Liver (tissue), 9 donors: ENCODE measurements around the gene SRRD. TPM values are rescaled to one million over a fixed set of nuclear protein-coding genes. Genes with fewer than 3 reads are reported as not detected.

Source experiments
- DNase-seq: peaks from one replicate; pipeline ENCODE4 v3.0.0-alpha.2; 2017; ENCODE audit warnings: low spot score
- H3K27ac ChIP-seq, 2 donors: one replicate each; pipeline ENCODE4 v1.7.0; 2013; ENCODE audit warnings: inconsistent platforms in 2 of 2, low read length in 2 of 2, control low read depth in 1 of 2, low read depth in 1 of 2, mild to moderate bottlenecking in 1 of 2
- H3K27me3 ChIP-seq, 4 donors: one replicate each; pipeline versions ENCODE4 v1.6.1 to v1.7.0; 2013; ENCODE audit warnings: low read length in 3 of 4, inconsistent platforms in 1 of 4, mild to moderate bottlenecking in 1 of 4, moderate library complexity in 1 of 4; ENCODE audit not compliant: control insufficient read depth in 4 of 4, insufficient read depth in 4 of 4
- H3K36me3 ChIP-seq, 4 donors: one replicate each; pipeline versions ENCODE4 v1.6.1 to v1.7.0; 2013; ENCODE audit warnings: low read length in 3 of 4, mild to moderate bottlenecking in 3 of 4, low read depth in 1 of 4, moderate library complexity in 1 of 4; ENCODE audit not compliant: control insufficient read depth in 4 of 4, insufficient read depth in 3 of 4
- H3K4me1 ChIP-seq, 4 donors: one replicate each; pipeline versions ENCODE4 v1.6.1 to v1.7.0; 2013; ENCODE audit warnings: low read length in 3 of 4, mild to moderate bottlenecking in 3 of 4, moderate library complexity in 1 of 4; ENCODE audit not compliant: control insufficient read depth in 4 of 4, insufficient read depth in 4 of 4
- H3K4me3 ChIP-seq, 3 donors: one replicate each; pipeline versions ENCODE4 v1.6.1 to v1.7.0; 2013; ENCODE audit warnings: low read length in 3 of 3, control low read depth in 1 of 3, low read depth in 1 of 3, mild to moderate bottlenecking in 1 of 3
- H3K9ac ChIP-seq, 2 donors: one replicate each; pipeline ENCODE4 v1.7.0; 2013; ENCODE audit warnings: low read length in 2 of 2, mild to moderate bottlenecking in 2 of 2, moderate library complexity in 2 of 2, control low read depth in 1 of 2, low read depth in 1 of 2
- H3K9me3 ChIP-seq, 4 donors: one replicate each; pipeline versions ENCODE4 v1.6.1 to v1.7.0; 2013; ENCODE audit warnings: low read length in 3 of 4; ENCODE audit not compliant: control insufficient read depth in 4 of 4
- EGR1 ChIP-seq, 2 donors: IDR thresholded peaks; 2 replicates each; pipeline ENCODE4 v1.6.1; 2016 to 2018; ENCODE audit warnings: antibody characterized with exemption in 2 of 2, low read depth in 2 of 2
- FOXA1 ChIP-seq: IDR thresholded peaks from 2 replicates; pipeline ENCODE4 v1.6.1; 2016; ENCODE audit warnings: antibody characterized with exemption
- FOXA2 ChIP-seq: IDR thresholded peaks from 2 replicates; pipeline ENCODE4 v1.6.1; 2016; ENCODE audit warnings: antibody characterized with exemption
- GABPA ChIP-seq, 2 donors: IDR thresholded peaks in 1 of 2; conservative IDR thresholded peaks in 1 of 2; 2 replicates each; pipeline ENCODE4 v1.6.1; 2016; ENCODE audit warnings: antibody characterized with exemption in 2 of 2, mild to moderate bottlenecking in 1 of 2, moderate library complexity in 1 of 2
- HNF4A ChIP-seq, 2 donors: conservative IDR thresholded peaks; 2 replicates each; pipeline ENCODE4 v1.6.1; 2016; ENCODE audit warnings: antibody characterized with exemption in 2 of 2, mild to moderate bottlenecking in 2 of 2
- HNF4G ChIP-seq: IDR thresholded peaks from 2 replicates; pipeline ENCODE4 v1.6.1; 2016; ENCODE audit warnings: antibody characterized with exemption
- JUND ChIP-seq, 2 donors: IDR thresholded peaks; 2 replicates each; pipeline ENCODE4 v1.6.1; 2016; ENCODE audit warnings: antibody characterized with exemption in 2 of 2
- NR2F2 ChIP-seq: IDR thresholded peaks from 2 replicates; pipeline ENCODE4 v1.6.1; 2016; ENCODE audit warnings: antibody characterized with exemption
- RAD21 ChIP-seq, 2 donors: IDR thresholded peaks; 2 replicates each; pipeline ENCODE4 v1.6.1; 2016; ENCODE audit warnings: antibody characterized with exemption in 2 of 2, mild to moderate bottlenecking in 2 of 2
- RXRA ChIP-seq, 2 donors: IDR thresholded peaks; 2 replicates each; pipeline ENCODE4 v1.6.1; 2017 to 2018; ENCODE audit warnings: antibody characterized with exemption in 2 of 2, mild to moderate bottlenecking in 1 of 2
- SP1 ChIP-seq: IDR thresholded peaks from 2 replicates; pipeline ENCODE4 v1.6.1; 2018; ENCODE audit warnings: antibody characterized with exemption, mild to moderate bottlenecking
- TAF1 ChIP-seq: conservative IDR thresholded peaks from 2 replicates; pipeline ENCODE4 v1.6.1; 2016; ENCODE audit warnings: antibody characterized with exemption, mild to moderate bottlenecking
- YY1 ChIP-seq: IDR thresholded peaks from 2 replicates; pipeline ENCODE4 v1.6.1; 2016; ENCODE audit warnings: antibody characterized with exemption, mild to moderate bottlenecking
- WGBS: extraction: QIAGEN DNeasy Blood & Tissue Kit; methylation state at CpG from one replicate; pipeline ENCODE4 v1.1.7; 2013; 5-methylcytosine and 5-hydroxymethylcytosine counted together
- polyA plus RNA-seq, 2 donors: library from polyadenylated mRNA; stranded (reverse) in 1 of 2; unstranded in 1 of 2; fragments of 200-250 nt in 1 of 2; fragments of >200 nt in 1 of 2; fragmentation: Nextera tagmentation in 1 of 2; extraction: Ambion mirVana in 1 of 2; gene quantifications; one replicate each; pipeline versions ENCODE4 v1.2.1 to v1.2.3, GENCODE V29; 2013 to 2015
- total RNA-seq, 2 donors: library from RNA; depleted of rRNA; stranded (reverse); fragments of >200 nt; gene quantifications; one replicate each; pipeline ENCODE4 v1.2.3, GENCODE V29; 2014
- TF ChIP-seq, protein P1 (sequence below): IDR thresholded peaks from 2 replicates; pipeline ENCODE4 v1.6.1; 2016; ENCODE audit warnings: antibody characterized with exemption, mild to moderate bottlenecking
- TF ChIP-seq, protein P2 (sequence below): IDR thresholded peaks from 2 replicates; pipeline ENCODE4 v1.6.1; 2016; ENCODE audit warnings: antibody characterized with exemption
- TF ChIP-seq, protein P3 (sequence below): fragments of 150-350 bp; IDR thresholded peaks from 2 replicates; pipeline ENCODE4 v1.5.1; 2017; ENCODE audit warnings: improper control_type of control experiment, low read depth, low read length; ENCODE audit not compliant: missing input control
- TF ChIP-seq, protein P4 (sequence below): IDR thresholded peaks from 2 replicates; pipeline ENCODE4 v1.6.1; 2016; ENCODE audit warnings: antibody characterized with exemption
- TF ChIP-seq, protein P5 (sequence below): IDR thresholded peaks from 2 replicates; pipeline ENCODE4 v1.6.1; 2016; ENCODE audit warnings: antibody characterized with exemption
- donor health status: healthy.
- donor health status: healthy.
- donor health status: healthy.
- donor health status: healthy.
- donor health status: healthy.

Gene SRRD
- total and polyA plus RNA-seq, 4 donors, result 8.7 to 18.6 (median 13.6) TPM

DNA sequence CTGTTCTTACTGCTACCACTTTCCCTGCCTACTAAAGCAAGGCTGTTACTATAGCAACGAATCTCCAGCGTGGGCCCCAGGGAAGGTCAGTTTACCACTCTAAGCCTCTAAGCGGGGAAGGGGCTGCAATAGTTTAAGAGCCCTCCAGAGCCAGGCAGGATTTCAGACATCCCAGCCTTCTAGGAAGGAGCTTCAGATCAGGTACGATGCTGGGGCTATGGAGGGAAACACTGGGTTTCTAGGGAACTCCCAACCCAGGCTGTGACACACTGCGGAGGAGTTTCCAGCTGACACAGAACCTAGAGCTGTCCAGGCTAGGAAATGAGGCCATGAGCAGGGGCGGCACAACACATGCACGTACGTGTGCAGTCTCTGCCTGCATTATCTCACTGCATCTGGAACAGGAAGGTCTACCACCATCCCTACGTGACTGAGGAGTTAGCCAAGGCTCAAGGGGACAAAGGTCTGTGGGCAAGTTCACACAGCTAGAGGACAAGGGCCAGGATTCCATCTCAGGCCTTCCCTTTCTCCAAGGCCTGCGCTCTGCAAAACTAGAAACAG is 20.5 kb upstream of the SRRD start:
- H3K27me3 ChIP-seq, result no peaks in the 10 kb centered on the region
- WGBS, result 79% methylated on average over 10 of the region's 10 CpGs
- DNase-seq, result no peak
- TF ChIP-seq, protein P1, sequence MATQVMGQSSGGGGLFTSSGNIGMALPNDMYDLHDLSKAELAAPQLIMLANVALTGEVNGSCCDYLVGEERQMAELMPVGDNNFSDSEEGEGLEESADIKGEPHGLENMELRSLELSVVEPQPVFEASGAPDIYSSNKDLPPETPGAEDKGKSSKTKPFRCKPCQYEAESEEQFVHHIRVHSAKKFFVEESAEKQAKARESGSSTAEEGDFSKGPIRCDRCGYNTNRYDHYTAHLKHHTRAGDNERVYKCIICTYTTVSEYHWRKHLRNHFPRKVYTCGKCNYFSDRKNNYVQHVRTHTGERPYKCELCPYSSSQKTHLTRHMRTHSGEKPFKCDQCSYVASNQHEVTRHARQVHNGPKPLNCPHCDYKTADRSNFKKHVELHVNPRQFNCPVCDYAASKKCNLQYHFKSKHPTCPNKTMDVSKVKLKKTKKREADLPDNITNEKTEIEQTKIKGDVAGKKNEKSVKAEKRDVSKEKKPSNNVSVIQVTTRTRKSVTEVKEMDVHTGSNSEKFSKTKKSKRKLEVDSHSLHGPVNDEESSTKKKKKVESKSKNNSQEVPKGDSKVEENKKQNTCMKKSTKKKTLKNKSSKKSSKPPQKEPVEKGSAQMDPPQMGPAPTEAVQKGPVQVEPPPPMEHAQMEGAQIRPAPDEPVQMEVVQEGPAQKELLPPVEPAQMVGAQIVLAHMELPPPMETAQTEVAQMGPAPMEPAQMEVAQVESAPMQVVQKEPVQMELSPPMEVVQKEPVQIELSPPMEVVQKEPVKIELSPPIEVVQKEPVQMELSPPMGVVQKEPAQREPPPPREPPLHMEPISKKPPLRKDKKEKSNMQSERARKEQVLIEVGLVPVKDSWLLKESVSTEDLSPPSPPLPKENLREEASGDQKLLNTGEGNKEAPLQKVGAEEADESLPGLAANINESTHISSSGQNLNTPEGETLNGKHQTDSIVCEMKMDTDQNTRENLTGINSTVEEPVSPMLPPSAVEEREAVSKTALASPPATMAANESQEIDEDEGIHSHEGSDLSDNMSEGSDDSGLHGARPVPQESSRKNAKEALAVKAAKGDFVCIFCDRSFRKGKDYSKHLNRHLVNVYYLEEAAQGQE, result no peak
- TF ChIP-seq RXRA (IDR thresholded peaks at IDR 0.05) (no peak), FOXA1 (no peak), NR2F2 (peak; percentile 43), HNF4A (conservative IDR thresholded peaks at IDR 0.05) (peak in 1 of 2 donors; percentile 28)
- TF ChIP-seq, protein P2, sequence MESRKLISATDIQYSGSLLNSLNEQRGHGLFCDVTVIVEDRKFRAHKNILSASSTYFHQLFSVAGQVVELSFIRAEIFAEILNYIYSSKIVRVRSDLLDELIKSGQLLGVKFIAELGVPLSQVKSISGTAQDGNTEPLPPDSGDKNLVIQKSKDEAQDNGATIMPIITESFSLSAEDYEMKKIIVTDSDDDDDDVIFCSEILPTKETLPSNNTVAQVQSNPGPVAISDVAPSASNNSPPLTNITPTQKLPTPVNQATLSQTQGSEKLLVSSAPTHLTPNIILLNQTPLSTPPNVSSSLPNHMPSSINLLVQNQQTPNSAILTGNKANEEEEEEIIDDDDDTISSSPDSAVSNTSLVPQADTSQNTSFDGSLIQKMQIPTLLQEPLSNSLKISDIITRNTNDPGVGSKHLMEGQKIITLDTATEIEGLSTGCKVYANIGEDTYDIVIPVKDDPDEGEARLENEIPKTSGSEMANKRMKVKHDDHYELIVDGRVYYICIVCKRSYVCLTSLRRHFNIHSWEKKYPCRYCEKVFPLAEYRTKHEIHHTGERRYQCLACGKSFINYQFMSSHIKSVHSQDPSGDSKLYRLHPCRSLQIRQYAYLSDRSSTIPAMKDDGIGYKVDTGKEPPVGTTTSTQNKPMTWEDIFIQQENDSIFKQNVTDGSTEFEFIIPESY, result no peak
- no peak overlapping the region for H3K4me3 ChIP-seq
- no peak overlapping the region for H3K27ac ChIP-seq
- H3K9me3 ChIP-seq, result no peaks in the 10 kb centered on the region
- H3K9ac ChIP-seq, result no peak overlapping the region
- peaks cover 0 to 9% (median 2%) of the 10 kb centered on the region in 4 donors for H3K4me1 ChIP-seq
- peaks cover 8 to 66% (median 41%) of the 10 kb centered on the region in 4 donors for H3K36me3 ChIP-seq

DNA sequence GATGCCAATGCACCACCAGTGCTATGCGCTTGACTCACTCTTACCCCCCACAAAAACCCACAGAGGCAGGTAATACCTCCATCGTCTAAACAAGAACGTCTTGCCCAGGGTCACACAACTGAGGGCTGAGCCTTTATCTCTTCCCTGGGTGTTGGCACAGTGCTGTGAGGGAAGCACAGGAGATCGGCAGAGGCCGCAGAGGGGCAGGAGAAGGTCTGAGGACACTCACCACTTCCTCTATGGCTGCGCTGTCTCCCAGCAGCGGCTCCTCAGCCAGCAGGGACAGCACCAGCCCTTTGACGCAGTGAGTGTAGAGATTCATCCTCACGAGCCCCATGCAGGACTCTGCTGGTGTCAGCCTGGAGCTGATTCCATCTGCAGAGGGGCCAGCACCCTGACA is 20.0 kb upstream of the SRRD start:
- Histone ChIP-seq H3K36me3 (peaks cover 9 to 67% (median 46%) of the 10 kb centered on the region in 4 donors), H3K9ac (no peak overlapping the region), H3K27ac (no peak overlapping the region), H3K4me1 (peaks cover 0 to 9% (median 2%) of the 10 kb centered on the region in 4 donors), H3K27me3 (no peaks in the 10 kb centered on the region), H3K4me3 (no peak overlapping the region), H3K9me3 (no peaks in the 10 kb centered on the region)
- WGBS, result 87% methylated on average over 9 of the region's 9 CpGs
- no peak for DNase-seq
- no peak for TF ChIP-seq RXRA (IDR thresholded peaks at IDR 0.05)
- TF ChIP-seq, protein P1, result no peak
- TF ChIP-seq JUND (IDR thresholded peaks at IDR 0.05), result no peak
- no peak for TF ChIP-seq FOXA2
- TF ChIP-seq YY1, result no peak
- TF ChIP-seq TAF1, result no peak
- no peak for TF ChIP-seq EGR1 (IDR thresholded peaks at IDR 0.05; ENCODE audit: low read depth in 2 of 2)
- TF ChIP-seq HNF4G, result no peak
- TF ChIP-seq, protein P3, sequence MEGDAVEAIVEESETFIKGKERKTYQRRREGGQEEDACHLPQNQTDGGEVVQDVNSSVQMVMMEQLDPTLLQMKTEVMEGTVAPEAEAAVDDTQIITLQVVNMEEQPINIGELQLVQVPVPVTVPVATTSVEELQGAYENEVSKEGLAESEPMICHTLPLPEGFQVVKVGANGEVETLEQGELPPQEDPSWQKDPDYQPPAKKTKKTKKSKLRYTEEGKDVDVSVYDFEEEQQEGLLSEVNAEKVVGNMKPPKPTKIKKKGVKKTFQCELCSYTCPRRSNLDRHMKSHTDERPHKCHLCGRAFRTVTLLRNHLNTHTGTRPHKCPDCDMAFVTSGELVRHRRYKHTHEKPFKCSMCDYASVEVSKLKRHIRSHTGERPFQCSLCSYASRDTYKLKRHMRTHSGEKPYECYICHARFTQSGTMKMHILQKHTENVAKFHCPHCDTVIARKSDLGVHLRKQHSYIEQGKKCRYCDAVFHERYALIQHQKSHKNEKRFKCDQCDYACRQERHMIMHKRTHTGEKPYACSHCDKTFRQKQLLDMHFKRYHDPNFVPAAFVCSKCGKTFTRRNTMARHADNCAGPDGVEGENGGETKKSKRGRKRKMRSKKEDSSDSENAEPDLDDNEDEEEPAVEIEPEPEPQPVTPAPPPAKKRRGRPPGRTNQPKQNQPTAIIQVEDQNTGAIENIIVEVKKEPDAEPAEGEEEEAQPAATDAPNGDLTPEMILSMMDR, result no peak
- no peak for TF ChIP-seq SP1
- TF ChIP-seq, protein P4, sequence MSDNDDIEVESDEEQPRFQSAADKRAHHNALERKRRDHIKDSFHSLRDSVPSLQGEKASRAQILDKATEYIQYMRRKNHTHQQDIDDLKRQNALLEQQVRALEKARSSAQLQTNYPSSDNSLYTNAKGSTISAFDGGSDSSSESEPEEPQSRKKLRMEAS, result no peak
- TF ChIP-seq, protein P5, sequence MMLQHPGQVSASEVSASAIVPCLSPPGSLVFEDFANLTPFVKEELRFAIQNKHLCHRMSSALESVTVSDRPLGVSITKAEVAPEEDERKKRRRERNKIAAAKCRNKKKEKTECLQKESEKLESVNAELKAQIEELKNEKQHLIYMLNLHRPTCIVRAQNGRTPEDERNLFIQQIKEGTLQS, result no peak
- TF ChIP-seq, protein P2, result no peak
- TF ChIP-seq RAD21 (IDR thresholded peaks at IDR 0.05), result no peak
- no peak for TF ChIP-seq GABPA (IDR thresholded peaks at IDR 0.05 in 1 of 2, conservative IDR thresholded peaks at IDR 0.05 in 1 of 2)
- TF ChIP-seq NR2F2, result no peak
- TF ChIP-seq FOXA1, result no peak
- no peak for TF ChIP-seq HNF4A (conservative IDR thresholded peaks at IDR 0.05)
